GM12872 (cell line): ENCODE results near the gene PNN.

Source experiments
- TF ChIP-seq, protein P1 (sequence below): IDR thresholded peaks from 3 replicates; pipeline ENCODE4 v1.5.1; 2011; ENCODE audit warnings: low read depth, mild to moderate bottlenecking, low read length, moderate library complexity; ENCODE audit not compliant: insufficient read depth

PNN gene

DNA sequence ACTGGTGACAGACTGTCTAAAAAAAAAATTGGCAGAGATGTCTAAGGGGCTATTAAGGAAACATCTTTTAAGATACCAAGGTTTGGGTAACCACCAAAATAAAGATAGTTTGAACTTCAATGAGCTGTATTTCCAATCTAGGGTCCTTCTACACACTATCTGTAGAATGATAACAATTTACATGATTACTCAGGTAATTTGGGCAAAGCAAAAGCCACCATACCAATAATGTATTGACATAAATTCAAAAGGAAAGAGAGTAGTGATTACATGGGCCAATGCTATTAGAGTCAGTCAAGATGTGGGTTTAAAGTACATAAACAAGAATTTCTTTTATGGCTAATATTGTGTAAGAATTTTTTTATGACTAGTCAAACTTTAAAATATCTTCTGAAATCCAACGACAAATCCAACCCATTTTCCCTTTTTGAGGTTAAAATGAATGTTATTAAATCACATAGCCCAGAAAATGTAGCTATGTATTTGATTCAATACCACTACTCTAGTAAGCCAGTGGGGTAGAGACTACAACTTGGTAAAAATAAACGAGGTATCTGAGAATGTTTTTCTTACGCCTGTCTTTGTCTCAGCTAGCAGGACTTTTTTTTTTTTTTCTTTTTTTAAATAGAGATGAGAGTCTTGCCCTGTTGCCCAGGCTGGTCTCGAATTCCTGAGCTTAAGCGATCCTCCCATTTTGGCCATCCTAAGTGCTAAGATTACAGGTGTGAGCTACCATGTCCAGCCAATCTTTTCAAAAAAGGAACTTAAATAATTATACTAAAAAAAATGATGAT lies 10.4 kb downstream of the PNN start:
- TF ChIP-seq, protein P1, sequence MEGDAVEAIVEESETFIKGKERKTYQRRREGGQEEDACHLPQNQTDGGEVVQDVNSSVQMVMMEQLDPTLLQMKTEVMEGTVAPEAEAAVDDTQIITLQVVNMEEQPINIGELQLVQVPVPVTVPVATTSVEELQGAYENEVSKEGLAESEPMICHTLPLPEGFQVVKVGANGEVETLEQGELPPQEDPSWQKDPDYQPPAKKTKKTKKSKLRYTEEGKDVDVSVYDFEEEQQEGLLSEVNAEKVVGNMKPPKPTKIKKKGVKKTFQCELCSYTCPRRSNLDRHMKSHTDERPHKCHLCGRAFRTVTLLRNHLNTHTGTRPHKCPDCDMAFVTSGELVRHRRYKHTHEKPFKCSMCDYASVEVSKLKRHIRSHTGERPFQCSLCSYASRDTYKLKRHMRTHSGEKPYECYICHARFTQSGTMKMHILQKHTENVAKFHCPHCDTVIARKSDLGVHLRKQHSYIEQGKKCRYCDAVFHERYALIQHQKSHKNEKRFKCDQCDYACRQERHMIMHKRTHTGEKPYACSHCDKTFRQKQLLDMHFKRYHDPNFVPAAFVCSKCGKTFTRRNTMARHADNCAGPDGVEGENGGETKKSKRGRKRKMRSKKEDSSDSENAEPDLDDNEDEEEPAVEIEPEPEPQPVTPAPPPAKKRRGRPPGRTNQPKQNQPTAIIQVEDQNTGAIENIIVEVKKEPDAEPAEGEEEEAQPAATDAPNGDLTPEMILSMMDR, result no peak

DNA sequence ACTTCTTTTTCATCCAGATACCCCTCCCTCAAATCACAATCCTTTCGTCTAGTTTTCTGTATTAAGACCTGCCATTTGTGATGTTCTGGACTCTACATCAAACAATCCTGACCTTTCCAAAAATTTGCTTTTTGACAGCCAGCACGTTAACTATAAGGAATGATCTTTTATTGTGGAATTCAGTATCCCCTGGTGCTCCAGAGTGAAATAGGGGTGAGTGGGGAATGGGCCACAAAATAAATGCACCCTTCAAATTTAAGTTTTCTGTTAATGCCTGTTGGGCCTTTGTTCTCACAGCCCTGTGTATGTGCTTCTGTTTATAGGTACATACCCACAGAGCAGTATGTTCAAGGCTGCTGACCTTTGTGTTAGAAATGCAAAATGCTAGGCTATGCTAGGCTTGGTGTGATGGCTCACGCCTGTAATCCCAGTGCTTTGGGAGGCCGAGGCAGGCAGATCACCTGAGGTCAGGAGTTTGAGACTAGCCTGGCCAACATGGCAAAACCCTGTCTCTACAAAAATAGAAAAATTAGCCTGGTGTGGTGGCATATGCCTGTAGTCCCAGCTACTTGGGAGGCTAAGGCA lies 12.0 kb downstream of the PNN start:
- TF ChIP-seq, protein P1, result no peak

DNA sequence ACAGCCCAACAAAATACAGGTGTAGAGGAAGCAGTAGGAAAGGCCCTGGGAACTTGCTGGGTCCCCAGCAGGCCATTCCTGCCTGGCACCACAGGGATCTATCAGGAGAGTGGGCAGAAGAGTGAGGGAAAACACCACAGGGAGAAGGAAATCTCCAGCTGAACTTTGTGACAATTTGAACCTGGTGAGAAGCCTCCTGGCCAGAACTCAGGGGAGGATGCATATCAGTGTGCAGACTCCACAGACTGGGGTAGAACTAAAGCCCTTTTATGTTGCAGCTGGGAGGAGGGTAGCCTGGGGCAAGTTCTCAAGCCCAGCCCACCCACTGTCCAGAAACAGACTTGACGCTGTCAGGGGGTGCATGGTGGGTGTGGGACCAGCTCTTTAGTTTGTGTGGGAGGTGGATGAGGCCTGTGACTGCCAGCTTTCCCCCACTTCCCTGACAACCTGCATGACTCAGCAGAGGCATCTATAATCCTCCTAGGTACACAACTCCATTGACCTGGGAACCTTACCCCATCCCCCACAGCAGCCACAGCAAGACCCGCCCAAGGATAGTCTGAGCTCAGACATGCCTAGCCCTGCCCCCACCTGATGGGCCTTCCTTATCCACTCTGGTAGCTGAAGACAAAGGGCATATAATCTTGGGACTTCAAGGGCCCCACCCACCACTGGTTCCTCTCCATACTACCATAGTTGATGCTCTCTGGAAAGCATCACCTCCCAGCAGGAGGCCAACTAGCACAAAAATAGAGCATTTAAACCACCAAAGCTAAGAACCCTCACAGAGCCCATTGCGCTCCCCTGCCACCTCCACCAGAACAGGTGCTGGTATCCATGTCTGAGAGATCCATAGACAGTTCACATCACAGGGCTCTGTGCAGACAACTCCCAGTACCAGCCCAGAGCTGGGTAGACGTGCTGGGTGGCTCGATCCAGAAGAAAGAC lies 28.9 kb downstream of the PNN start:
- TF ChIP-seq, protein P1, result no peak

DNA sequence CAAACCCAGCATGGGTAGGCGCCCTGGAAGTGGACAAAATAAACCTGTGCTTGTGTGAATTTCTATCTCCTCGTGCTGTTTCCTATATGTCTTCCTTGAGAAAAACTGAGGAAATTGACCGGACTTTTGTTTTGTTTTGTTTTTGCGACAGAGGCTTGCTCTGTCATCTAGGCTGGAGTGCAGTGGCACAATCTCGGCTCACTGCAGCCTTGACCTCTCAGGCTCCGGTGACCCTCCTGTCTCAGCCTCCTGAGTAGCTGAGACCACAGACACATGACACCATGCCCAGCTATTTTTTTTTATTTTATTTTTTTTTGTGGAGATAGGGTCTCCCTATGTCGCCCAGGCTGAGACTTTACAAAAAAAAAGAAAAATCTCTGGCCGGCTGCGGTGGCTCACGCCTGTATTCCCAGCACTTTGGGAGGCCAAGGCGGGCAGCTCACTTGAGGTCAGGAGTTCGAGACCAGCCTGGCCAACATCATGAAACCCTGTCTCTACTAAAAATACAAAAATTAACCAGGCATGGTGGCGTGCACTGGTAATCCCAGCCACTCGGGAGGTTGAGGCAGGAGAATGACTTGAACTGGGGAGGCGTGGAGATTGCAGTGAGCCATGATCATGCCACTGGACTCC lies 36.2 kb downstream of the PNN start:
- TF ChIP-seq, protein P1, result no peak

DNA sequence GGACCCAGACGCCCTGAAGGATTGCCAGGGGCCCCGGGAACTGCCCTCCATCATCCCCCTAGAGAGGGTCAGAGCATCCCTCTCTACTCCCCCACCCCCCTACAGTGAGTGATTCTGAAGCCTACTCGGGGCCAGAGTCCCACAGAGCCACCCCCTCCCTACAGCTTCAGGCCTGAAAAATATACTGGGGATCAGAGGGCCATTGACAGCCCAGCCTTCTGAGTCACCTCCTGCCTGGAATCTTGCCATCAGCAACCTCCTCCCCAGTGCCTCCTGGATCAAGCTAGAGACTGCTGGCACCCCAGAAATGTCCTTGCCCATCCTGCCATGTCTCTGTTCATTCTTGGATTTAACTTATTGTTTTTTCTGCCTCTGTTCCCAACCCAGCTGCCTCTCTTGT lies 37.0 kb downstream of the PNN start:
- TF ChIP-seq, protein P1, result no peak

DNA sequence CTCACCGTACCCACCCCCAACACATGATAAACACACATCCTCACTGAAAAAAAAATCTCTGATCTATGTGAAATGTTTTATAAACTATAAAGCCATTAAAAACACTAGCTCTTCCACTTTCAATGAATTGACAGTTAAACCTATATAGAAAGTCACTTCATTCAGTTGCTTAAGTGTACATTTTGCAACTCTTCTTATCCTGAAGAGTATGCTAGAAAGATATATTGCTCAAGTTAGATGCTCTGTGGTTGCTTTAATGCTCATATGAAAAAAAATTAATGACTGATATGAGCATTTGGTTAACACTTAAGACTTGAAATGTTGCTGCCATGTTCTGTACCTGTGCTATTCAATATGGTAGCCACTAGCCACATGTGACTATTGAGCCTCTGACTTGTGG lies 37.6 kb downstream of the PNN start:
- TF ChIP-seq, protein P1, result no peak
